Trophoblast cell (in vitro differentiated cells and primary cell): ENCODE results near the gene DUSP3.

ENCODE experiments used
- DNase-seq, 2 donors: peaks; one replicate each; pipeline ENCODE4 v3.0.0-alpha.2; 2016
- H2AFZ ChIP-seq: 2 replicates; pipeline ENCODE4 v1.6.1; 2013; ENCODE audit warnings: low read length, moderate library complexity, mild to moderate bottlenecking; ENCODE audit not compliant: insufficient read depth, poor library complexity
- H2AK5ac ChIP-seq: 2 replicates; pipeline ENCODE4 v1.6.1; 2013; ENCODE audit warnings: mild to moderate bottlenecking, low read length
- H2BK120ac ChIP-seq: 2 replicates; pipeline ENCODE4 v1.6.1; 2013; ENCODE audit warnings: low read length, mild to moderate bottlenecking, moderate library complexity; ENCODE audit not compliant: insufficient read depth, poor library complexity
- H2BK12ac ChIP-seq: 2 replicates; pipeline ENCODE4 v1.6.1; 2013; ENCODE audit warnings: mild to moderate bottlenecking, low read length, moderate library complexity
- H2BK5ac ChIP-seq: 2 replicates; pipeline ENCODE4 v1.6.1; 2013; ENCODE audit warnings: low read length, low read depth, moderate library complexity, mild to moderate bottlenecking; ENCODE audit not compliant: poor library complexity
- H3K14ac ChIP-seq: 2 replicates; pipeline ENCODE4 v1.6.1; 2013; ENCODE audit warnings: mild to moderate bottlenecking, low read length
- H3K18ac ChIP-seq: 2 replicates; pipeline ENCODE4 v1.6.1; 2013; ENCODE audit warnings: mild to moderate bottlenecking, low read length
- H3K23ac ChIP-seq: 2 replicates; pipeline ENCODE4 v1.6.1; 2013; ENCODE audit warnings: low read length
- H3K27ac ChIP-seq: 2 replicates; pipeline ENCODE4 v1.5.1; 2013; ENCODE audit warnings: low read depth, mild to moderate bottlenecking, inconsistent platforms, low read length, moderate library complexity
- H3K27me3 ChIP-seq: 2 replicates; pipeline ENCODE4 v1.6.1; 2013; ENCODE audit warnings: inconsistent platforms, mild to moderate bottlenecking, low read length, moderate library complexity; ENCODE audit not compliant: insufficient read depth
- H3K36me3 ChIP-seq, 2 experiments: 1 replicate in 1 of 2; 2 replicates in 1 of 2; pipeline ENCODE4 v1.6.1; 2013; ENCODE audit warnings: low read length in 2 of 2, mild to moderate bottlenecking in 2 of 2, moderate library complexity in 1 of 2; ENCODE audit not compliant: insufficient read depth in 2 of 2, control insufficient read depth in 1 of 2
- H3K4ac ChIP-seq: 2 replicates; pipeline ENCODE4 v1.6.1; 2013; ENCODE audit warnings: low read depth, mild to moderate bottlenecking, low read length, moderate library complexity
- H3K4me1 ChIP-seq, 2 experiments: 1 replicate in 1 of 2; 2 replicates in 1 of 2; pipeline ENCODE4 v1.6.1; 2013; ENCODE audit warnings: low read length in 2 of 2, mild to moderate bottlenecking in 2 of 2, moderate library complexity in 1 of 2; ENCODE audit not compliant: insufficient read depth in 2 of 2, control insufficient read depth in 1 of 2
- H3K4me2 ChIP-seq: 2 replicates; pipeline ENCODE4 v1.6.1; 2013; ENCODE audit warnings: inconsistent platforms, mild to moderate bottlenecking, low read length, moderate library complexity
- H3K4me3 ChIP-seq: 2 replicates; pipeline ENCODE4 v1.5.1; 2013; ENCODE audit warnings: mild to moderate bottlenecking, low read depth, low read length, inconsistent platforms
- H3K79me1 ChIP-seq: one replicate; pipeline ENCODE4 v1.6.1; 2013; ENCODE audit warnings: low read length
- H3K79me2 ChIP-seq: 2 replicates; pipeline ENCODE4 v1.6.1; 2013; ENCODE audit warnings: low read length, mild to moderate bottlenecking; ENCODE audit not compliant: control insufficient read depth, insufficient read depth, poor library complexity
- H3K9ac ChIP-seq: 2 replicates; pipeline ENCODE4 v1.6.1; 2013; ENCODE audit warnings: mild to moderate bottlenecking, low read length
- H3K9me3 ChIP-seq: 2 replicates; pipeline ENCODE4 v1.6.1; 2013; ENCODE audit warnings: low read depth, mild to moderate bottlenecking, control low read depth, inconsistent platforms, low read length; ENCODE audit not compliant: insufficient read depth
- H4K12ac ChIP-seq: 2 replicates; pipeline ENCODE4 v1.6.1; 2013; ENCODE audit warnings: low read depth, mild to moderate bottlenecking, low read length, moderate library complexity
- H4K8ac ChIP-seq: 2 replicates; pipeline ENCODE4 v1.6.1; 2013; ENCODE audit warnings: low read depth, mild to moderate bottlenecking, low read length, moderate library complexity
- H4K91ac ChIP-seq: one replicate; pipeline ENCODE4 v1.6.1; 2013; ENCODE audit warnings: low read depth, mild to moderate bottlenecking, low read length, moderate library complexity
- WGBS: extraction: QIAGEN DNeasy Blood & Tissue Kit; methylation state at CpG from one replicate; pipeline ENCODE4 v1.1.7; 2013; ENCODE audit warnings: missing lambda C conversion rate; ENCODE audit not compliant: insufficient read length, insufficient coverage; ENCODE audit errors: extremely low coverage; 5-methylcytosine and 5-hydroxymethylcytosine counted together

DUSP3 gene

GRCh38 chr17:43759836-43760235, 18.9 kb downstream of the DUSP3 start:
- no CpG with 5 or more reads among the region's 7 CpGs for WGBS
- Histone ChIP-seq H3K27me3 (peaks cover 17% of the 10 kb centered on the region), H3K9me3 (no peaks in the 10 kb centered on the region), H4K12ac (no peak overlapping the region), H3K27ac (no peak overlapping the region), H3K9ac (no peak overlapping the region), H3K36me3 (no peaks in the 10 kb centered on the region), H3K23ac (no peak overlapping the region), H4K8ac (no peak overlapping the region), H3K79me2 (no peaks in the 10 kb centered on the region), H3K18ac (no peak overlapping the region), H3K14ac (no peak overlapping the region), H2AK5ac (no peak overlapping the region), H2BK12ac (no peak overlapping the region), H2BK120ac (no peak overlapping the region), H3K4me2 (no peak overlapping the region), H3K4me3 (no peak overlapping the region), H3K79me1 (no peaks in the 10 kb centered on the region), H3K4ac (no peak overlapping the region), H3K4me1 (peaks cover 6 to 8% of the 10 kb centered on the region in 2 experiments), H4K91ac (no peak overlapping the region), H2AFZ (no peak overlapping the region), H2BK5ac (no peak overlapping the region)
- DNase-seq, result no peak

- WGBS, result no CpG with 5 or more reads among the region's 24 CpGs
- Histone ChIP-seq H3K36me3 (no peaks in the 10 kb centered on the region), H3K27ac (no peak within 1 kb of the TSS), H2BK5ac (no peak within 1 kb of the TSS), H4K8ac (no peak within 1 kb of the TSS), H3K4me3 (no peak within 1 kb of the TSS), H2BK12ac (no peak within 1 kb of the TSS), H3K79me1 (no peaks in the 10 kb centered on the region), H3K4ac (no peak within 1 kb of the TSS), H2AFZ (no peak within 1 kb of the TSS), H3K9ac (no peak within 1 kb of the TSS), H3K79me2 (no peaks in the 10 kb centered on the region), H3K4me1 (peaks cover 6 to 8% of the 10 kb centered on the region in 2 experiments), H4K91ac (no peak within 1 kb of the TSS), H2AK5ac (peak within 1 kb of the TSS; percentile 66), H3K9me3 (no peaks in the 10 kb centered on the region), H3K27me3 (peaks cover 21% of the 10 kb centered on the region), H3K14ac (no peak within 1 kb of the TSS), H3K23ac (no peak within 1 kb of the TSS), H3K4me2 (no peak within 1 kb of the TSS), H2BK120ac (no peak within 1 kb of the TSS), H3K18ac (no peak within 1 kb of the TSS), H4K12ac (no peak within 1 kb of the TSS)
- DNase-seq, result no peak
Measured at GRCh38 chr17:43758497-43759174, 20.1 kb downstream of the DUSP3 start, which contains the start of gene SOST. Gene SOST, minus strand, starts transcription at chr17:43758791. Its CDS starts 50 bp downstream, at chr17:43758741.

GRCh38 chr17:43758086-43758485, 20.7 kb downstream of the DUSP3 start:
- no peak overlapping the region for H2BK120ac ChIP-seq
- H3K4me2 ChIP-seq, result no peak overlapping the region
- H2BK5ac ChIP-seq, result no peak overlapping the region
- no peak overlapping the region for H4K91ac ChIP-seq
- no peak overlapping the region for H3K4me3 ChIP-seq
- no peak overlapping the region for H3K9ac ChIP-seq
- H2BK12ac ChIP-seq, result no peak overlapping the region
- no peaks in the 10 kb centered on the region for H3K36me3 ChIP-seq
- H3K27ac ChIP-seq, result no peak overlapping the region
- H3K23ac ChIP-seq, result no peak overlapping the region
- no peaks in the 10 kb centered on the region for H3K79me2 ChIP-seq
- no peaks in the 10 kb centered on the region for H3K9me3 ChIP-seq
- no peak overlapping the region for H2AFZ ChIP-seq
- no peaks in the 10 kb centered on the region for H3K79me1 ChIP-seq
- no peak overlapping the region for H2AK5ac ChIP-seq
- no peak overlapping the region for H3K4ac ChIP-seq
- no CpG with 5 or more reads among the region's 6 CpGs for WGBS
- H4K12ac ChIP-seq, result no peak overlapping the region
- no peak overlapping the region for H3K18ac ChIP-seq
- no peak overlapping the region for H3K14ac ChIP-seq
- peaks cover 21% of the 10 kb centered on the region for H3K27me3 ChIP-seq
- no peak for DNase-seq
- H4K8ac ChIP-seq, result no peak overlapping the region
- H3K4me1 ChIP-seq, result peaks cover 6 to 8% of the 10 kb centered on the region in 2 experiments

- no peaks in the 10 kb centered on the region for H3K36me3 ChIP-seq
- H3K14ac ChIP-seq, result no peak overlapping the region
- H3K79me1 ChIP-seq, result no peaks in the 10 kb centered on the region
- H2BK12ac ChIP-seq, result no peak overlapping the region
- H3K27ac ChIP-seq, result no peak overlapping the region
- H3K27me3 ChIP-seq, result peaks cover 21% of the 10 kb centered on the region
- H4K8ac ChIP-seq, result no peak overlapping the region
- H3K9me3 ChIP-seq, result no peaks in the 10 kb centered on the region
- H2AFZ ChIP-seq, result no peak overlapping the region
- no peaks in the 10 kb centered on the region for H3K79me2 ChIP-seq
- no peak overlapping the region for H2AK5ac ChIP-seq
- no peak overlapping the region for H4K12ac ChIP-seq
- no peak overlapping the region for H3K18ac ChIP-seq
- no CpG with 5 or more reads among the region's 8 CpGs for WGBS
- H3K4me2 ChIP-seq, result no peak overlapping the region
- H3K4me1 ChIP-seq, result peaks cover 6 to 8% of the 10 kb centered on the region in 2 experiments
- no peak overlapping the region for H2BK5ac ChIP-seq
- H3K9ac ChIP-seq, result no peak overlapping the region
- no peak overlapping the region for H2BK120ac ChIP-seq
- no peak overlapping the region for H3K4me3 ChIP-seq
- no peak overlapping the region for H3K4ac ChIP-seq
- no peak overlapping the region for H4K91ac ChIP-seq
- H3K23ac ChIP-seq, result no peak overlapping the region
- no peak for DNase-seq
Measured at GRCh38 chr17:43757171-43757660, 21.6 kb downstream of the DUSP3 start.
